Brain pericyte (primary cell): ENCODE measurements around the gene ATXN1.
"Not testable (repeated sequence)": the region's sequence is repeated elsewhere in the genome, so short reads cannot be mapped to it uniquely, and the experiment has no call there.

Source experiments
- DNase-seq: peaks from one replicate; pipeline ENCODE4 v3.0.0-alpha.2; 2012; ENCODE audit warnings: low read depth, low spot score

Gene ATXN1

GRCh38 chr6:16414205-16414604, 347.1 kb downstream of the ATXN1 start:
- no peak for DNase-seq

GRCh38 chr6:16413399-16413798, 347.9 kb downstream of the ATXN1 start:
- DNase-seq: no peak

- DNase-seq: no peak
Measured at GRCh38 chr6:16412982-16413381, 348.3 kb downstream of the ATXN1 start.

GRCh38 chr6:16412171-16412570, 349.1 kb downstream of the ATXN1 start:
- no peak for DNase-seq

GRCh38 chr6:16409531-16410441, 351.5 kb downstream of the ATXN1 start:
- no peak for DNase-seq

- no peak for DNase-seq
Measured at GRCh38 chr6:16408766-16409165, 352.5 kb downstream of the ATXN1 start.

- no peak for DNase-seq
Measured at GRCh38 chr6:16406966-16407365, 354.3 kb downstream of the ATXN1 start.

GRCh38 chr6:16406538-16406937, 354.7 kb downstream of the ATXN1 start:
- not testable (repeated sequence) for DNase-seq

- no peak for DNase-seq
Measured at GRCh38 chr6:16405375-16405774, 355.9 kb downstream of the ATXN1 start.

- DNase-seq: no peak
Measured at GRCh38 chr6:16404456-16404855, 356.8 kb downstream of the ATXN1 start.

- no peak for DNase-seq
Measured at GRCh38 chr6:16403831-16404230, 357.4 kb downstream of the ATXN1 start.

GRCh38 chr6:16402581-16402900, 358.7 kb downstream of the ATXN1 start:
- DNase-seq: peak; percentile 84

- no peak for DNase-seq
Measured at GRCh38 chr6:16400248-16400760, 361.0 kb downstream of the ATXN1 start.

- no peak for DNase-seq
Measured at GRCh38 chr6:16399695-16400094, 361.6 kb downstream of the ATXN1 start.

- DNase-seq: no peak
Measured at GRCh38 chr6:16399158-16399557, 362.1 kb downstream of the ATXN1 start.

- no peak for DNase-seq
Measured at GRCh38 chr6:16398587-16398986, 362.7 kb downstream of the ATXN1 start.

- no peak for DNase-seq
Measured at GRCh38 chr6:16397623-16398022, 363.6 kb downstream of the ATXN1 start.

GRCh38 chr6:16396497-16397319, 364.6 kb downstream of the ATXN1 start:
- no peak for DNase-seq

GRCh38 chr6:16394632-16395031, 366.6 kb downstream of the ATXN1 start:
- DNase-seq: no peak

- DNase-seq: no peak
Measured at GRCh38 chr6:16393326-16393725, 367.9 kb downstream of the ATXN1 start.

- no peak for DNase-seq
Measured at GRCh38 chr6:16392010-16392409, 369.2 kb downstream of the ATXN1 start.

GRCh38 chr6:16391451-16391912, 369.8 kb downstream of the ATXN1 start:
- no peak for DNase-seq
